Neural progenitor cell (in vitro differentiated cells): ENCODE measurements around the gene FCSK.

Experiments used
- EZH2phosphoT487 ChIP-seq: fragments of 200-600 bp; sonication (generic); IDR thresholded peaks from 2 replicates; pipeline ENCODE4 v1.6.1; 2017; ENCODE audit warnings: antibody characterized with exemption
- TF ChIP-seq, protein P1 (sequence below): fragments of 200-600 bp; sonication (generic); IDR thresholded peaks from 2 replicates; pipeline ENCODE4 v1.5.1; 2017; ENCODE audit warnings: antibody characterized with exemption, mild to moderate bottlenecking

DNA sequence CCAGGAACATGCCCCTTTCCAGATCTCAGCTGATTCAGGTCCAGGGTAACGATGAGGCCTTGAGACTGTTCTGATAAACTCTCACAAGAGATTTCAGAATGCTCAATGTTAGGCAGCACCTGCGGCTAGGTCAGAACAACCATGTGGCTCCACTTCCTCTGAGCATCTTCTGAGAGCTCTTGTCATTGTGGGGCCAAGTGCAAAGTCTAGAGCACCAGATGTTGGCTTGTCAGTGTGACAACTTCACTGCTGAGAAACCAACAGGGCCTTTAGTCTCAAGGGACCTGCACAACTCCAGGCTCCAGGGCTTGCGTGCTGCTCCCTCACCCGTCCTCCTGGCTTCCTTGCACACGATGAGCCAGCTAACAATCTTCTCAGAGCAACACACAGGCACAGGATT lies 29.0 kb downstream of the FCSK start:
- TF ChIP-seq EZH2phosphoT487, result no peak
- TF ChIP-seq, protein P1, sequence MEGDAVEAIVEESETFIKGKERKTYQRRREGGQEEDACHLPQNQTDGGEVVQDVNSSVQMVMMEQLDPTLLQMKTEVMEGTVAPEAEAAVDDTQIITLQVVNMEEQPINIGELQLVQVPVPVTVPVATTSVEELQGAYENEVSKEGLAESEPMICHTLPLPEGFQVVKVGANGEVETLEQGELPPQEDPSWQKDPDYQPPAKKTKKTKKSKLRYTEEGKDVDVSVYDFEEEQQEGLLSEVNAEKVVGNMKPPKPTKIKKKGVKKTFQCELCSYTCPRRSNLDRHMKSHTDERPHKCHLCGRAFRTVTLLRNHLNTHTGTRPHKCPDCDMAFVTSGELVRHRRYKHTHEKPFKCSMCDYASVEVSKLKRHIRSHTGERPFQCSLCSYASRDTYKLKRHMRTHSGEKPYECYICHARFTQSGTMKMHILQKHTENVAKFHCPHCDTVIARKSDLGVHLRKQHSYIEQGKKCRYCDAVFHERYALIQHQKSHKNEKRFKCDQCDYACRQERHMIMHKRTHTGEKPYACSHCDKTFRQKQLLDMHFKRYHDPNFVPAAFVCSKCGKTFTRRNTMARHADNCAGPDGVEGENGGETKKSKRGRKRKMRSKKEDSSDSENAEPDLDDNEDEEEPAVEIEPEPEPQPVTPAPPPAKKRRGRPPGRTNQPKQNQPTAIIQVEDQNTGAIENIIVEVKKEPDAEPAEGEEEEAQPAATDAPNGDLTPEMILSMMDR, result no peak
